B cell (primary cell): ENCODE measurements around the gene SLC4A8.

ENCODE experiments used
- CTCF ChIP-seq: fragments of 200-600 bp; IDR thresholded peaks from one replicate; pipeline ENCODE4 v1.8.0; 2022; ENCODE audit warnings: antibody characterized with exemption, mild to moderate bottlenecking
- EZH2 ChIP-seq: IDR thresholded peaks from 2 replicates; pipeline ENCODE4 v1.6.1; 2012; ENCODE audit warnings: borderline replicate concordance, low read depth, mild to moderate bottlenecking, moderate library complexity, low read length; ENCODE audit not compliant: insufficient read depth, poor library complexity, severe bottlenecking

- TF ChIP-seq CTCF (no peak), EZH2 (no peak)
Observed at GRCh38 chr12:51419425-51420193, 5.0 kb upstream of the SLC4A8 start.
